H1 (cell line): Measurements from ENCODE around the gene PINK1. TPM values are rescaled to one million over a fixed set of nuclear protein-coding genes. Genes with fewer than 3 reads are reported as not detected.

Experiments used
- CTCF ChIA-PET: fragments of 300-600 bp; sonication (Branson Sonifier 250); formaldehyde crosslinking; loops from one replicate; lab custom pipeline; 2021; ENCODE audit not compliant: partially characterized antibody; lab: Charles Lee
- POLR2A ChIA-PET: fragments of 300-600 bp; sonication (Branson Sonifier 250); formaldehyde crosslinking; loops from one replicate; lab custom pipeline; 2021; ENCODE audit warnings: inconsistent platforms; ENCODE audit not compliant: partially characterized antibody; lab: Charles Lee
- DNase-seq, 2 experiments: peaks; one replicate each; pipeline versions ENCODE4 v3.0.0 to v3.0.0-alpha.2; 2010 to 2022; ENCODE audit warnings: low spot score in 2 of 2, low read depth in 1 of 2, mixed read lengths in 1 of 2
- FAIRE-seq: peaks from 2 replicates; lab custom pipeline; 2011; peaks lifted over from hg19 to GRCh38; lab: Jason Lieb, UNC
- H2AFZ ChIP-seq: 2 replicates; pipeline ENCODE4 v1.8.1; 2012; ENCODE audit warnings: low read length, inconsistent platforms
- H2AK5ac ChIP-seq: 2 replicates; pipeline ENCODE4 v1.6.1; 2013; ENCODE audit warnings: low read depth, low read length
- H2BK120ac ChIP-seq: replicated peaks from 2 replicates; pipeline ENCODE3; 2013; ENCODE audit warnings: low read depth, low read length, inconsistent platforms
- H2BK12ac ChIP-seq: 2 replicates; pipeline ENCODE4 v1.6.1; 2013; ENCODE audit warnings: low read depth, low read length
- H2BK15ac ChIP-seq: 2 replicates; pipeline ENCODE4 v1.6.1; 2013; ENCODE audit warnings: low read length
- H2BK20ac ChIP-seq: 2 replicates; pipeline ENCODE4 v1.6.1; 2013; ENCODE audit warnings: low read length
- H2BK5ac ChIP-seq: 2 replicates; pipeline ENCODE4 v1.6.1; 2013; ENCODE audit warnings: low read depth, low read length
- H3K14ac ChIP-seq: 2 replicates; pipeline ENCODE4 v1.6.1; 2013; ENCODE audit warnings: inconsistent platforms; ENCODE audit not compliant: insufficient read length
- H3K18ac ChIP-seq: 2 replicates; pipeline ENCODE4 v1.6.1; 2013; ENCODE audit warnings: low read length; ENCODE audit errors: extremely low read depth
- H3K23ac ChIP-seq: 2 replicates; pipeline ENCODE4 v1.6.1; 2013; ENCODE audit warnings: inconsistent platforms; ENCODE audit not compliant: insufficient read length
- H3K23me2 ChIP-seq: 2 replicates; pipeline ENCODE4 v1.6.1; 2013; ENCODE audit warnings: low read depth, low read length
- H3K27ac ChIP-seq: 2 replicates; pipeline ENCODE4 v1.6.1; 2011; ENCODE audit warnings: low read depth, low read length, inconsistent platforms
- H3K27me3 ChIP-seq, 4 experiments: replicated peaks in 1 of 4; 1 replicate in 1 of 4; 2 replicates in 3 of 4; pipeline versions ENCODE4 v1.6.1 to v1.8.1; 2011 to 2013; ENCODE audit warnings: low read length in 3 of 4, mild to moderate bottlenecking in 3 of 4, inconsistent platforms in 2 of 4, mixed read lengths in 2 of 4, moderate library complexity in 1 of 4; ENCODE audit not compliant: control insufficient read depth in 3 of 4, insufficient read depth in 3 of 4; ENCODE audit errors: extremely low read depth in 1 of 4
- H3K36me3 ChIP-seq, 4 experiments: 2 replicates each; pipeline versions ENCODE4 v1.6.1 to v1.8.1; 2011 to 2013; ENCODE audit warnings: mild to moderate bottlenecking in 4 of 4, low read length in 3 of 4, moderate library complexity in 2 of 4, control low read depth in 1 of 4, inconsistent platforms in 1 of 4; ENCODE audit not compliant: insufficient read depth in 4 of 4, control insufficient read depth in 2 of 4
- H3K4ac ChIP-seq: replicated peaks from 2 replicates; pipeline ENCODE3; 2013; ENCODE audit warnings: low read length, low read depth, mixed read lengths, inconsistent platforms; ENCODE audit not compliant: insufficient read length
- H3K4me1 ChIP-seq, 4 experiments: replicated peaks in 1 of 4; 1 replicate in 1 of 4; 2 replicates in 3 of 4; pipeline versions ENCODE4 v1.6.1 to v1.8.1; 2011 to 2013; ENCODE audit warnings: low read length in 3 of 4, inconsistent platforms in 2 of 4, mixed read lengths in 1 of 4; ENCODE audit not compliant: insufficient read depth in 4 of 4, control insufficient read depth in 3 of 4
- H3K4me2 ChIP-seq, 2 experiments: 2 replicates each; pipeline versions ENCODE4 v1.6.1 to v1.8.1; 2011 to 2013; ENCODE audit warnings: low read depth in 2 of 2, low read length in 2 of 2, control low read depth in 1 of 2, inconsistent platforms in 1 of 2, mild to moderate bottlenecking in 1 of 2; ENCODE audit not compliant: insufficient read depth in 1 of 2
- H3K4me3 ChIP-seq, 4 experiments: fragments of 200-600, 300-600 bp in 1 of 4; sonication (generic), shearing (Covaris generic), sonication (Bioruptor Twin) in 1 of 4; 2 replicates each; pipeline versions ENCODE4 v1.5.1 to v1.8.1; 2011 to 2016; ENCODE audit warnings: low read length in 4 of 4, low read depth in 3 of 4, control low read depth in 2 of 4, inconsistent platforms in 2 of 4, mild to moderate bottlenecking in 2 of 4, mixed read lengths in 1 of 4, moderate library complexity in 1 of 4; ENCODE audit not compliant: insufficient read depth in 2 of 4; ENCODE audit errors: extremely low read depth in 1 of 4
- H3K56ac ChIP-seq: replicated peaks from 2 replicates; pipeline ENCODE3; 2013; ENCODE audit warnings: low read depth, mild to moderate bottlenecking, mixed read lengths, low read length, inconsistent platforms; ENCODE audit not compliant: insufficient read length
- H3K79me1 ChIP-seq: 2 replicates; pipeline ENCODE4 v1.6.1; 2013; ENCODE audit warnings: low read depth, low read length, control low read depth
- H3K79me2 ChIP-seq, 2 experiments: 2 replicates each; pipeline versions ENCODE4 v1.6.1 to v1.8.1; 2012 to 2013; ENCODE audit warnings: low read length in 2 of 2, mild to moderate bottlenecking in 2 of 2, inconsistent platforms in 1 of 2; ENCODE audit not compliant: insufficient read depth in 2 of 2, control insufficient read depth in 1 of 2
- H3K9ac ChIP-seq, 4 experiments: replicated peaks in 1 of 4; 1 replicate in 1 of 4; 2 replicates in 3 of 4; pipeline versions ENCODE4 v1.6.1 to v1.8.1; 2011 to 2013; ENCODE audit warnings: low read depth in 3 of 4, low read length in 3 of 4, control low read depth in 2 of 4, mild to moderate bottlenecking in 2 of 4, moderate library complexity in 2 of 4, inconsistent platforms in 1 of 4; ENCODE audit errors: extremely low read depth in 1 of 4
- H3K9me3 ChIP-seq, 2 experiments: 2 replicates each; pipeline versions ENCODE4 v1.6.1 to v1.8.1; 2012 to 2013; ENCODE audit warnings: mild to moderate bottlenecking in 2 of 2, moderate library complexity in 2 of 2, control low read depth in 1 of 2, inconsistent platforms in 1 of 2, low read depth in 1 of 2, low read length in 1 of 2, mixed read lengths in 1 of 2; ENCODE audit not compliant: insufficient read depth in 2 of 2
- H4K20me1 ChIP-seq, 2 experiments: replicated peaks in 1 of 2; 2 replicates each; pipeline versions ENCODE3 to v1.8.1; 2011 to 2013; ENCODE audit warnings: inconsistent platforms in 2 of 2, low read length in 2 of 2, mild to moderate bottlenecking in 1 of 2; ENCODE audit not compliant: insufficient read depth in 2 of 2, control insufficient read depth in 1 of 2
- H4K5ac ChIP-seq: 2 replicates; pipeline ENCODE4 v1.6.1; 2013; ENCODE audit warnings: low read length, low read depth, mixed read lengths, inconsistent platforms; ENCODE audit not compliant: insufficient read length
- H4K8ac ChIP-seq: 2 replicates; pipeline ENCODE4 v1.8.0; 2013; ENCODE audit warnings: mild to moderate bottlenecking, moderate library complexity, low read length, inconsistent platforms; ENCODE audit not compliant: insufficient read depth; ENCODE audit errors: extremely low read depth
- H4K91ac ChIP-seq: replicated peaks from 2 replicates; pipeline ENCODE3; 2013; ENCODE audit warnings: low read length, mixed read lengths, inconsistent platforms; ENCODE audit not compliant: insufficient read length
- ATF2 ChIP-seq: IDR thresholded peaks from 2 replicates; pipeline ENCODE4 v1.6.1; 2012; ENCODE audit warnings: low read length, inconsistent platforms
- CBX5 ChIP-seq: fragments of 300-800, 300-1000 bp; sonication (generic); IDR thresholded peaks from 2 replicates; pipeline ENCODE4 v1.7.1; 2016; ENCODE audit warnings: antibody characterized with exemption, low read length, low read depth
- POLR2A ChIP-seq, 2 experiments: IDR thresholded peaks; 1 replicate in 1 of 2; 2 replicates in 1 of 2; pipeline ENCODE4 v1.6.1; 2011; ENCODE audit warnings: low read depth in 2 of 2, low read length in 2 of 2, mild to moderate bottlenecking in 2 of 2; ENCODE audit errors: control extremely low read depth in 1 of 2
- RNF2 ChIP-seq: fragments of 200-900, 300-1000 bp; sonication (generic); IDR thresholded peaks from 2 replicates; pipeline ENCODE4 v1.7.1; 2016; ENCODE audit warnings: borderline replicate concordance, low read depth, mild to moderate bottlenecking, antibody characterized with exemption, low read length; ENCODE audit not compliant: poor library complexity, severe bottlenecking; ENCODE audit errors: missing control alignments
- SIN3A ChIP-seq, 2 experiments: IDR thresholded peaks in 1 of 2; conservative IDR thresholded peaks in 1 of 2; 2 replicates each; pipeline ENCODE4 v1.6.1; 2011 to 2012; ENCODE audit warnings: low read length in 2 of 2, improper control_type of control experiment in 1 of 2, low read depth in 1 of 2, mild to moderate bottlenecking in 1 of 2
- SIRT6 ChIP-seq: IDR thresholded peaks from one replicate; pipeline ENCODE4 v1.7.1; 2012; ENCODE audit warnings: low read length, inconsistent platforms
- ZNF274 ChIP-seq: IDR thresholded peaks from 2 replicates; pipeline ENCODE4 v1.7.0; 2012; ENCODE audit warnings: low read length, borderline replicate concordance; ENCODE audit errors: extremely low read depth
- WGBS, 2 experiments: shearing (Covaris generic) in 1 of 2; methylation state at CpG; one replicate each; pipeline versions ENCODE4 v1.1.6 to v1.1.7; 2013 to 2015; ENCODE audit warnings: low lambda C conversion rate in 2 of 2, mixed read lengths in 2 of 2, inconsistent platforms in 1 of 2, low coverage in 1 of 2, missing lambda C conversion rate in 1 of 2; ENCODE audit not compliant: insufficient replicate concordance in 2 of 2, insufficient coverage in 1 of 2, insufficient read length in 1 of 2; ENCODE audit errors: extremely low coverage in 1 of 2, missing lambda C conversion rate in 1 of 2; 5-methylcytosine and 5-hydroxymethylcytosine counted together
- polyA plus RNA-seq, 7 experiments: library from polyadenylated mRNA; depleted of rRNA in 3 of 7; stranded (reverse) in 5 of 7; unstranded in 2 of 7; fragments of >200 nt in 5 of 7; fragments of 200-250 nt in 2 of 7; gene quantifications; 1 replicate in 5 of 7; 2 replicates in 1 of 7; 4 replicates in 1 of 7; pipeline versions ENCODE4 v1.2.1 to v1.2.3, GENCODE V29; 2011 to 2013; ENCODE audit warnings: missing spikeins in 2 of 7, mixed read lengths in 2 of 7
- total RNA-seq: library from RNA; stranded (reverse); fragmentation: NEBNext Ultra II Directional; extraction: Animal tissue kit (Norgen Biotek cat#: 25700); gene quantifications from 2 replicates; pipeline ENCODE4 v1.2.1, GENCODE V29; 2021

Gene PINK1
- total and polyA plus RNA-seq, 2 of the 8 experiments (the other 6 are each of a cell fraction or from before 2014, with no cell fraction given) = 16.1 to 19.3 TPM

DNA sequence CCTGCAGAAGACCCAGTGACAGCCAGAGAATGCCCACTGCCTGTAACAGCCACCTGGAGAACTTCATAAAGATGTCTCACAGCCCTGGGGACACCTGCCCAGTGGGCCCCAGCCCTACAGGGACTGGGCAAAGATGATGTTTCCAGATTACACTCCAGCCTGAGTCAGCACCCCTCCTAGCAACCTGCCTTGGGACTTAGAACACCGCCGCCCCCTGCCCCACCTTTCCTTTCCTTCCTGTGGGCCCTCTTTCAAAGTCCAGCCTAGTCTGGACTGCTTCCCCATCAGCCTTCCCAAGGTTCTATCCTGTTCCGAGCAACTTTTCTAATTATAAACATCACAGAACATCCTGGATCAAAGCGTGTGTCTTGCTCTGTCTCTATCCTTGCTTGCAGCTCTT is 14.7 kb upstream of the PINK1 start:
- H2BK15ac ChIP-seq = 0 out of 2 replicates have a peak overlapping the region, but pooled peaks have one; percentile 67
- DNase-seq = no peak
- H3K23ac ChIP-seq = no peak overlapping the region
- no peak overlapping the region for H3K4me3 ChIP-seq
- H2BK120ac ChIP-seq = no peak overlapping the region
- no peaks in the 10 kb centered on the region for H3K36me3 ChIP-seq
- H3K14ac ChIP-seq = no peak overlapping the region
- no peak overlapping the region for H2AFZ ChIP-seq
- no peaks in the 10 kb centered on the region for H3K79me2 ChIP-seq
- peaks cover 0 to 4% (median under 1%) of the 10 kb centered on the region in 4 experiments; a peak in 2 of 7 replicates for H3K4me1 ChIP-seq
- H3K4me2 ChIP-seq = no peak overlapping the region
- 93% methylated on average over 4 of the region's 4 CpGs; no CpG with 5 or more reads in 1 of the 2 experiments for WGBS, 2 experiments
- no peak overlapping the region for H3K4ac ChIP-seq
- no peak overlapping the region for H2BK5ac ChIP-seq
- no peaks in the 10 kb centered on the region for H3K9me3 ChIP-seq
- no peaks in the 10 kb centered on the region for H3K27me3 ChIP-seq
- ChIA-PET POLR2A (interaction anchor here (0.7 to 1.7 kb wide), 3 partner anchors 15 to 32 kb away, joined by 3 read pairs; no protein-coding TSS in a partner anchor), CTCF (interaction anchor here (0.6 to 2.4 kb wide), 4 partner anchors 15 to 1277 kb away, joined by 3 to 13 read pairs (median 4); partner anchors contain the start of gene PINK1)
- H2BK20ac ChIP-seq = peak overlapping the region; percentile 40; the same call in 1 of the 2 replicates
- H4K5ac ChIP-seq = no peak overlapping the region
- no peak overlapping the region for H3K18ac ChIP-seq
- H2AK5ac ChIP-seq = no peak overlapping the region
- no peaks in the 10 kb centered on the region for H3K23me2 ChIP-seq
- H4K20me1 ChIP-seq = no peaks in the 10 kb centered on the region
- no peak overlapping the region for H4K91ac ChIP-seq
- TF ChIP-seq SIN3A (conservative IDR thresholded peaks at IDR 0.05 in 1 of 2, IDR thresholded peaks at IDR 0.05 in 1 of 2; ENCODE audit: low read depth in 1 of 2, low read length in 2 of 2) (no peak), CBX5 (no peak), POLR2A (IDR thresholded peaks at IDR 0.05; ENCODE audit: control extremely low read depth in 1 of 2, low read depth in 2 of 2, low read length in 2 of 2) (no peak), ATF2 (no peak), SIRT6 (no peak), ZNF274 (no peak), RNF2 (no peak)
- TF ChIP-seq, all 59 proteins: peak for 0
- FAIRE-seq = no peak
- Histone ChIP-seq H3K27ac (no peak overlapping the region), H3K56ac (no peak overlapping the region), H4K8ac (peak overlapping the region; percentile 29; the same call in 1 of the 2 replicates), H3K79me1 (no peaks in the 10 kb centered on the region), H3K9ac (no peak overlapping the region), H2BK12ac (no peak overlapping the region)
